Spleen (tissue), 7 donors: ENCODE data around the gene TRPM5.

Source experiments
- CTCF ChIP-seq, 11 experiments: fragments of 200-600 bp in 7 of 11; fragments of 450-650 bp in 4 of 11; sonication (generic) in 4 of 11; IDR thresholded peaks in 8 of 11; conservative IDR thresholded peaks in 3 of 11; 1 replicate in 7 of 11; 2 replicates in 4 of 11; pipeline versions ENCODE4 v1.4.0 to v1.8.0; 2016 to 2021; ENCODE audit warnings: antibody characterized with exemption in 11 of 11, inconsistent platforms in 4 of 11, mild to moderate bottlenecking in 1 of 11
- POLR2A ChIP-seq, 3 donors: fragments of 450-650 bp; IDR thresholded peaks; one replicate each; pipeline ENCODE4 v1.5.1; 2017; ENCODE audit warnings: antibody characterized with exemption in 3 of 3, mild to moderate bottlenecking in 1 of 3
- donor health status: DM: no; HTN: no; CAD: no; lungs with moderate emphysema.
- donor health status: DM: no; HTN: no; CAD: no.
- donor health status: DM: no; HTN: no; CAD: no.

- TF ChIP-seq CTCF (IDR thresholded peaks at IDR 0.05 in 8 of 11, conservative IDR thresholded peaks at IDR 0.05 in 3 of 11) (no peak), POLR2A (IDR thresholded peaks at IDR 0.05) (no peak)
Observed at GRCh38 chr11:2468363-2469235, 24.3 kb upstream of the TRPM5 start.
